Thyroid gland (tissue), 4 donors: ENCODE data around the gene SYNM. TPM values are rescaled to one million over a fixed set of nuclear protein-coding genes. Genes with fewer than 3 reads are reported as not detected.
A peak's percentile ranks its signal among the peaks of the same experiment; 100 is the strongest.

ENCODE experiments used
- DNase-seq, 2 donors: peaks; one replicate each; pipeline ENCODE4 v3.0.0-alpha.2; 2019
- H3K27ac ChIP-seq, 3 donors: fragments of 200-600 bp; sonication (generic); 1 replicate in 2 of 3; 2 replicates in 1 of 3; pipeline ENCODE4 v1.5.1; 2016 to 2019; ENCODE audit warnings: mild to moderate bottlenecking in 1 of 3, moderate library complexity in 1 of 3
- H3K27me3 ChIP-seq: fragments of 200-600 bp; sonication (generic); one replicate; pipeline ENCODE4 v1.5.1; 2019
- H3K36me3 ChIP-seq, 2 donors: fragments of 200-600 bp; sonication (generic); one replicate each; pipeline ENCODE4 v1.5.1; 2016 to 2019
- H3K4me1 ChIP-seq, 2 donors: fragments of 200-600 bp; sonication (generic); one replicate each; pipeline ENCODE4 v1.5.1; 2017 to 2019
- H3K4me3 ChIP-seq, 3 donors: fragments of 200-600 bp; sonication (generic); replicated peaks in 1 of 3; 1 replicate in 2 of 3; 2 replicates in 1 of 3; pipeline ENCODE4 v1.5.1; 2016; ENCODE audit warnings: mild to moderate bottlenecking in 1 of 3
- H3K9me3 ChIP-seq: fragments of 200-600 bp; sonication (generic); one replicate; pipeline ENCODE4 v1.5.1; 2017
- CTCF ChIP-seq, 6 experiments: fragments of 200-600 bp in 3 of 6; fragments of 450-650 bp in 3 of 6; sonication (generic) in 3 of 6; IDR thresholded peaks; one replicate each; pipeline ENCODE4 v1.5.1; 2016 to 2019; ENCODE audit warnings: antibody characterized with exemption in 6 of 6, mild to moderate bottlenecking in 2 of 6, inconsistent platforms in 1 of 6, moderate library complexity in 1 of 6
- POLR2A ChIP-seq, 2 donors: fragments of 450-650 bp; IDR thresholded peaks; one replicate each; pipeline ENCODE4 v1.6.1; 2017; ENCODE audit warnings: antibody characterized with exemption in 2 of 2, mild to moderate bottlenecking in 2 of 2, moderate library complexity in 1 of 2
- WGBS, 2 donors: methylation state at CpG; one replicate each; pipeline ENCODE4 v1.1.5; 2017; 5-methylcytosine and 5-hydroxymethylcytosine counted together
- intact Hi-C: fragments of 100-400 bp; cut with DNase I; formaldehyde crosslinking; loops from one replicate; pipeline ENCODE4 v1.15.1; 2023
- total RNA-seq, 4 donors: library from RNA; depleted of rRNA; stranded (reverse); fragments of >200 nt; gene quantifications; one replicate each; pipeline ENCODE4 v1.2.3, GENCODE V29; 2016

SYNM gene
- total RNA-seq, 4 donors from 2014 or later, result 14.8 to 24.8 (median 21.5) TPM

- peak; percentile 35 to 56 for DNase-seq
- peaks cover 0 to 12% of the 10 kb centered on the region in 2 donors for H3K4me1 ChIP-seq
- WGBS, 2 donors, result 66 to 70% methylated on average over 7 of the region's 7 CpGs
- no peak overlapping the region for H3K4me3 ChIP-seq
- H3K36me3 ChIP-seq, result no peaks in the 10 kb centered on the region
- no peak for TF ChIP-seq POLR2A (IDR thresholded peaks at IDR 0.05)
- TF ChIP-seq CTCF (IDR thresholded peaks at IDR 0.05), result no peak
- no peaks in the 10 kb centered on the region for H3K27me3 ChIP-seq
- intact Hi-C loops, result no loop called here
- H3K9me3 ChIP-seq, result no peaks in the 10 kb centered on the region
- no peak overlapping the region for H3K27ac ChIP-seq
Measured at GRCh38 chr15:99143655-99144610, 39.1 kb downstream of the SYNM start.

GRCh38 chr15:99145005-99145404, 40.1 kb downstream of the SYNM start:
- TF ChIP-seq POLR2A (IDR thresholded peaks at IDR 0.05) (no peak), CTCF (IDR thresholded peaks at IDR 0.05) (no peak)
- no peak for DNase-seq
- no peaks in the 10 kb centered on the region for H3K9me3 ChIP-seq
- 90% methylated on average over 10 of the region's 10 CpGs for WGBS, 2 donors
- intact Hi-C loops, result no loop called here
- H3K36me3 ChIP-seq, result no peaks in the 10 kb centered on the region
- H3K4me3 ChIP-seq, result no peak overlapping the region
- H3K4me1 ChIP-seq, result peaks cover 0 to 12% of the 10 kb centered on the region in 2 donors
- no peak overlapping the region for H3K27ac ChIP-seq
- H3K27me3 ChIP-seq, result no peaks in the 10 kb centered on the region

DNA sequence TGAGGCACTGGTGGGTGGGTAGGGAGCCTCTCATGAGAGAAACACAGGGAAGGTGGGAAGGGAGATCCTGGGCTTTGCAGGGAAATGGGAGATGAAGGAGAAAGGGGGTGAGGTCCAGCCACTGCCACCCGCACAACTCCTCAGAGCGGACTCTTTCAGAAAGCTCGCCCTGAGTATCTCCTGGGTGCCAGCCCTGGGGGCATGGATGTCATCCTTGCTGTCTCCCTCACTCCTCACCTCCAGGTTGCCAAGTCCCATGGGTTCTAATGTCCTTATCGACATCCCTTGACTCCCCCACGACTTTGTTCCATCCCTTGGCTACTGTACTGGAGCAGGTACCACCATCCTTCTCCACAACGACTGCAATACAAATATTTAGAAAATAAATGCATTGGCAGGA, 40.9 kb downstream of the SYNM start:
- 93 to 96% methylated on average over 6 of the region's 6 CpGs for WGBS, 2 donors
- no peak for TF ChIP-seq POLR2A (IDR thresholded peaks at IDR 0.05)
- no peak for TF ChIP-seq CTCF (IDR thresholded peaks at IDR 0.05)
- H3K9me3 ChIP-seq, result no peaks in the 10 kb centered on the region
- no peaks in the 10 kb centered on the region for H3K27me3 ChIP-seq
- intact Hi-C loops, result no loop called here
- H3K4me1 ChIP-seq, result peaks cover 3 to 17% of the 10 kb centered on the region in 2 donors
- no peaks in the 10 kb centered on the region for H3K36me3 ChIP-seq
- no peak for DNase-seq
- no peak overlapping the region for H3K27ac ChIP-seq
- no peak overlapping the region for H3K4me3 ChIP-seq

GRCh38 chr15:99146661-99147060, 41.8 kb downstream of the SYNM start:
- peaks cover 10 to 24% of the 10 kb centered on the region in 2 donors for H3K4me1 ChIP-seq
- no peaks in the 10 kb centered on the region for H3K27me3 ChIP-seq
- WGBS, 2 donors, result 92 to 96% methylated on average over 5 of the region's 5 CpGs
- TF ChIP-seq POLR2A (IDR thresholded peaks at IDR 0.05) (no peak), CTCF (IDR thresholded peaks at IDR 0.05) (no peak)
- no peak overlapping the region for H3K27ac ChIP-seq
- H3K4me3 ChIP-seq, result no peak overlapping the region
- DNase-seq, result no peak
- no peaks in the 10 kb centered on the region for H3K9me3 ChIP-seq
- intact Hi-C loops, result no loop called here
- H3K36me3 ChIP-seq, result no peaks in the 10 kb centered on the region

DNA sequence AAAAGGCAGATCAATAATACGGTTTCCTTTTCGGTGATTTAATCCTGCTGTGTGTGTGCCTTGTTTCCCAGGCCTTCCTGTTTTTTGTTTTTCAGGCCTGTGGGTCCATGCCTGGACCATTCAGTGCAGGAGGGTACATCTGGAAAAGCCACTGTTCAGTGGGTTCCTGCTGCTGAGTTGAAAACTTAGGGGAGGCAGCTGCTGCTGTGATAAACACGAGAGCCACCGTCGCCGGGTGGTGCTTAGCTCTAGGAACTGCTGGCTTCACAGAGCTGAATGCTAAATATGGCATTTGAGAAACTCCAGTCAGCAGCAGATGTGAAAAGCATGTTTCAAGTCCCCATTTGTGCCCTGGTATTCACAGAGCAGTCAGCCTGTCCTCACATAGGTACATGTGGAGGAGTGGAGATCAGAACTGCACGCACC, 44.0 kb downstream of the SYNM start:
- no peak for DNase-seq
- Histone ChIP-seq H3K27me3 (no peaks in the 10 kb centered on the region), H3K27ac (no peak overlapping the region), H3K9me3 (no peaks in the 10 kb centered on the region), H3K4me3 (no peak overlapping the region), H3K36me3 (no peaks in the 10 kb centered on the region), H3K4me1 (peaks cover 10 to 16% of the 10 kb centered on the region in 2 donors)
- TF ChIP-seq POLR2A (IDR thresholded peaks at IDR 0.05), result no peak
- no peak for TF ChIP-seq CTCF (IDR thresholded peaks at IDR 0.05)
- 77 to 79% methylated on average over 7 of the region's 7 CpGs for WGBS, 2 donors
- intact Hi-C loops, result no loop called here
